Measurements from ENCODE around the gene STRN.
"Not testable (repeated sequence)": the region's sequence is repeated elsewhere in the genome, so short reads cannot be mapped to it uniquely, and the experiment has no call there.

GRCh38 chr2:36887095-36887494 lies 79.2 kb downstream of the STRN start:
- not testable (repeated sequence) for TF ChIP-seq CTCF, POLR2A (IDR thresholded peaks at IDR 0.05)
